ENCODE results near the gene TEX48. TPM values are rescaled to one million over a fixed set of nuclear protein-coding genes. Genes with fewer than 3 reads are reported as not detected.

TEX48 gene
- total RNA-seq, 4 donors from 2014 or later = not detected

GRCh38 chr9:114619191-114619761 lies 62.7 kb downstream of the TEX48 start:
- H3K9me3 ChIP-seq = no peaks in the 10 kb centered on the region
- peaks cover 0 to 36% (median 0%) of the 10 kb centered on the region in 3 donors for H3K36me3 ChIP-seq
- H3K4me3 ChIP-seq = peak overlapping the region in 1 of 4 donors; percentile 21
- TF ChIP-seq CTCF (IDR thresholded peaks at IDR 0.05) (no peak), EP300 (IDR thresholded peaks at IDR 0.05) (no peak), POLR2A (IDR thresholded peaks at IDR 0.05) (no peak)
- H3K27ac ChIP-seq = peak overlapping the region in 3 of 4 donors; percentile 25 to 57 (median 36)
- 72 to 73% methylated on average over 13 of the region's 13 CpGs for WGBS, 2 donors
- H3K4me1 ChIP-seq = peaks cover 0 to 11% (median 4%) of the 10 kb centered on the region in 4 donors
- no peak for DNase-seq (ENCODE audit: low spot score in 2 of 2)
- no peaks in the 10 kb centered on the region for H3K27me3 ChIP-seq

GRCh38 chr9:114616684-114617520 lies 65.1 kb downstream of the TEX48 start:
- Histone ChIP-seq H3K27me3 (no peaks in the 10 kb centered on the region), H3K27ac (peak overlapping the region in 3 of 4 donors; percentile 36 to 57 (median 43)), H3K4me3 (no peak overlapping the region), H3K4me1 (peaks cover 0 to 26% (median 16%) of the 10 kb centered on the region in 4 donors), H3K9me3 (no peaks in the 10 kb centered on the region), H3K36me3 (peaks cover 0 to 22% (median 0%) of the 10 kb centered on the region in 3 donors)
- 49 to 65% methylated on average over 4 of the region's 4 CpGs for WGBS, 2 donors
- TF ChIP-seq POLR2A (IDR thresholded peaks at IDR 0.05) (no peak), EP300 (IDR thresholded peaks at IDR 0.05) (no peak), CTCF (IDR thresholded peaks at IDR 0.05) (no peak)
- peak; percentile 57 to 62 for DNase-seq (ENCODE audit: low spot score in 2 of 2)

Other genes starting within 250 kb of the TEX48 start
- 10 to 100 TPM in 1 of 4 donors, 1 to 10 TPM in 3; 3.7 to 13.2 (median 6.0) TPM for gene WHRN, start 176.7 kb downstream of the TEX48 start, total RNA-seq
- gene ATP6V1G1, start 94.4 kb downstream of the TEX48 start, total RNA-seq = 100 to 1,000 TPM; 140 to 161 (median 154) TPM
- 1 to 10 TPM; 4.8 to 8.4 (median 6.8) TPM for gene TMEM268, start 70.9 kb downstream of the TEX48 start, total RNA-seq
- not detected for gene TEX53, start 24.4 kb downstream of the TEX48 start, total RNA-seq
- gene TNFSF15, start 123.8 kb upstream of the TEX48 start, total RNA-seq = 1 to 10 TPM in 2 of 4 donors, under 1 TPM in 2; 0.30 to 2.1 (median 1.2) TPM
- 1 to 10 TPM in 3 of 4 donors, under 1 TPM in 1; 0.84 to 8.1 (median 2.3) TPM for gene TNFSF8, start 248.4 kb upstream of the TEX48 start, total RNA-seq

Data from tibial nerve (tissue), 4 donors.